GM18873 (cell line): Measurements from ENCODE around the gene PUS1.
"Not testable (repeated sequence)": the region's sequence is repeated elsewhere in the genome, so short reads cannot be mapped to it uniquely, and the experiment has no call there.

Experiments
- ATAC-seq: cut with Tn5 transposase; IDR thresholded peaks from one replicate; pipeline ENCODE4 v1.9.1; 2021; ENCODE audit warnings: mild to moderate bottlenecking, moderate library complexity, moderate number of reproducible peaks; ENCODE audit not compliant: unreplicated experiment, low FRiP score

Gene PUS1

DNA sequence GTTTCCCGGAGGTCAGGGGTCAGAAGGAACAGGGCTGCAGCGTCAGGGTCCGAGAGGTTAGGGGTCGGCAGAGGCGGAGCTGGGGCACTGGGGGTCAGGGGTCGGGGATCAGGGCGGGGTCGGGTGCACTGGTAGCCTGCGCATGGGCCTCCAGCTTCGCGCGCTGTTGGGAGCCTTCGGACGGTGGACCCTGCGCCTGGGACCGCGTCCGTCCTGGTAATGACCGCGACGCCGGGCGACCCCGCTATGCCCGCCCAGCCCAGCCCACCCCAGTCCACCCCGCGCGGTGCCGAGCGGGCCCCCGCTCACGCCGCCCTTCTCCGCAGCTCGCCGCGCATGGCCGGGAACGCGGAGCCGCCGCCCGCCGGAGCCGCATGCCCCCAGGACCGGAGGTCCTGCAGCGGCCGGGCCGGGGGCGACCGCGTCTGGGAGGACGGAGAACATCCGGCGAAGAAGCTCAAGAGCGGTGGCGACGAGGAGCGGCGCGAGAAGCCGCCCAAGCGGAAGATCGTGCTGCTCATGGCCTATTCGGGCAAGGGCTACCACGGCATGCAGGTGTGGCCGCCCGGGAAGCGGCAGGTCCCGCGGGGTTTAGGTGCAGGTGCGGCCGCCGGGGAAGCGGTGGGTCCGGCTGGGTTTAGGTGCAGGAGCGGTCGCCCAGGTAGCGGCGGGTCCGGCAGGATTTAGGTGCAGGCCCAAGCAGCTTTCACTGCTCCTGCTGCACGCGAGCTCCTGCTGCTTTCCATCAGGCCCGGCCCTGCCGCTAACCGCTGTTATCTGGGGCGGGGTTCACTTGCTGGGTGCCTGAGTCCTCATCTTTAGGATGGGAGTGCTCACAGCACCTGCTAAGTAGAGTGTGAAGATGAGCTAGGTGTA is 743 bp downstream of the PUS1 start:
- ATAC-seq, result peak; percentile 31

DNA sequence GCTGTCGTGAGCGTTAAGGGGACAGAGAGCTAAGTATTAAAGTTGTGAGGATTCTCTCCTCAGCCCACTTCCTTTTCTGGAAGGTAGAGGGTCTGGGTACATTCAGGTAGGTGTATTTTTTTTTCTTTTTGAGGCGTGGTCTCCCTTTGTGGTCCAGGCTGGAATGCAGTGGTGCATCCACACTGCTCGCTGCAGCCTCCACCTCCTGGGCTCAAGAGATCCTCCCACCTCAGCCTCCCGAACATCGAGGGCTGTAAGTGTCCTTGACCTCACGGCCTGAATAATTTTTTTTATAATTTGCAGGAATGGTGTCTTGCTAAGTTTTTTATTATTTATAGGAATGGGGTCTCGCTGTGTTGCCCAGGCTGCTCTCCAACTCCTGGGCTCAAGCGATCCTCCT is 1.4 kb downstream of the PUS1 start:
- no peak for ATAC-seq

DNA sequence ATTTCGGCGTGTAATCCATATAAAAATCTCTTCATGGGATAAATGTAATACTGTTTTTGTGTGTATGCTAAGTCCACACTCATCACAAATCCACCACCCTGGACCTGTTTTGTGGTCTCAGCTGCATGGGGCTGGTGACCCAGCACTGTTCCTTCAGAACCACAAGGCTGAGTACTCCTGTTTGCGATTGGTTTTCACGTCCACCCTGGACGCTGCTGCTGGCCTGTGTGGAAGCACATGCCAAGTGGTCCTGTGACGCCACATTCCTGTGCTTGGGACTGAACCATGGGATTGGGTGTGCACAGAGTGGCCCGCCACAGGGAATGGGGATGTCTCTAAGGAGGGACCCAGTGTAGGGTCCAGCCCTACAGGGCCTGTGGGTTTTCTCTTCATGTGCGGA is 4.3 kb downstream of the PUS1 start:
- ATAC-seq, result no peak

DNA sequence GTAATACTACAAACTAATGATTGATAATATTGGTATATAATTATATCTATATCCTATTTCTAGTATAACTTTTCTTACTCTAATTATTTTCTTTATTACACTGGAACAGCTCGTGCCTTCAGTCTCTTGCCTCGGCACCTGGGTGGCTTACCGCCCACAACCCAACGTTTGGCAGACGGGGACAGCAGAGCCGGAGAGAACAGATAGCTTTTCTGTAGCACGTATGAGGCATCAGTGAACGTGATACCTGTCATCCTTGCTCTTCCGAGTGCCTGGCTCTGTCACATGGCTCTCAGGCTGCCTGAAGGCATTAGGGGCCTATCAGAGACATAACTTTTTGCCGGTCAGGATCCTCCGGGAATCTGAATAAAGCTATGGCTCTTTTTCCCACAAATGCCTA is 5.5 kb downstream of the PUS1 start:
- ATAC-seq, result no peak

DNA sequence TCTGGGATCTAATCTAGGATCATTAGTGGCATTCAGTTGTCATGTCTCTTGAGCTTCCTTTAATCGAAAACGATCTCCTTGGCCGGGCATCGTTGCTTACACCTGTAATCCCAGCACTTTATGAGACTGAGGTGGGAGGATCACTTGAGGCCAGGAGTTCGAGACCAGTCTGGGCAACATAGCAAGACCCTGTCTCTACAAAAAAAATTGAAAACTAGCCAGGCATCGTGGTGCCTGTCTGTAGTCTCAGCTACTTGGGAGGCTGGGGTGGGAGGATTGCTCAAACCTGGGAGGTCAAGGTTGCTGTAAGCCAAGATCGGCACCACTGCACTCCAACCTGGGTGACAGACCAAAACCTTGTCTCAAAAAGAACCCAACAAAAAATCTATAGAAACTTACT is 9.0 kb downstream of the PUS1 start:
- no peak for ATAC-seq

DNA sequence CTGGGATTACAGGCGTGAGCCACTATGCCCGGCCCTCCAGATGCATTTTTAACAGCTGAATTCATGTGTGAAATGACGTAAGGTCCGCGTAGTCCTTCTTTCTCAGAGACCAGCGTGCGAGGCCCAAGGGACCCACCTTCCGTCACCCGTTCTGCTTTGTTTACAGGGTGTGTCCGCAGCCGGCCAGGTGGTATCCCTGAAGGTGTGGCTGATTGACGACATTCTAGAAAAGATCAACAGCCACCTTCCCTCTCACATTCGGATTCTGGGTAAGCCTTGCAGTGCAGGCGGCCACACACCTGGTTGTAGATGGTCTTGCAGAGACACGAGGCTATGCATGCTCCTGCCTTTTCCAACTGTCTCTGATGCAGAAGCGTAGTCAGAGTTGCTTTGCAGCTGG is 9.9 kb downstream of the PUS1 start:
- ATAC-seq, result no peak

DNA sequence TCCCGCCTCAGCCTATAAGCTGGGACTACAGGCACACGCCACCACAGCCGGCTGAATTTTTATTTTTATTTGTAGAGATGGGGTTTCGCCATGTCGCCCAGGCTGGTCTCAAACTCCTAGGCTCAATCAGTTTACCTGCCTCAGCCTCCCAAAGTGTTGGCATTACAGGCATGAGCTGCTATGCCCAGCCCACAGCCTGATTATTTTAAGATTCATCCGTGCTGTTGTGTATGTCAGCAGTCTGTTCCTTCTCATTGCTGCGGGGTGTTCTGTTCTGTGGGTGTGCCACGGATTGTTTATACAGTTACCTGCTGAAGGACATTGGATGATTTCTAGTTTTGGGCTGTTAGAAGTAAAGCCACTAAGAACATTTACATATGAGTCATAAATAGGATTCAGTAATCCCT is 11.1 kb downstream of the PUS1 start:
- ATAC-seq, result no peak

DNA sequence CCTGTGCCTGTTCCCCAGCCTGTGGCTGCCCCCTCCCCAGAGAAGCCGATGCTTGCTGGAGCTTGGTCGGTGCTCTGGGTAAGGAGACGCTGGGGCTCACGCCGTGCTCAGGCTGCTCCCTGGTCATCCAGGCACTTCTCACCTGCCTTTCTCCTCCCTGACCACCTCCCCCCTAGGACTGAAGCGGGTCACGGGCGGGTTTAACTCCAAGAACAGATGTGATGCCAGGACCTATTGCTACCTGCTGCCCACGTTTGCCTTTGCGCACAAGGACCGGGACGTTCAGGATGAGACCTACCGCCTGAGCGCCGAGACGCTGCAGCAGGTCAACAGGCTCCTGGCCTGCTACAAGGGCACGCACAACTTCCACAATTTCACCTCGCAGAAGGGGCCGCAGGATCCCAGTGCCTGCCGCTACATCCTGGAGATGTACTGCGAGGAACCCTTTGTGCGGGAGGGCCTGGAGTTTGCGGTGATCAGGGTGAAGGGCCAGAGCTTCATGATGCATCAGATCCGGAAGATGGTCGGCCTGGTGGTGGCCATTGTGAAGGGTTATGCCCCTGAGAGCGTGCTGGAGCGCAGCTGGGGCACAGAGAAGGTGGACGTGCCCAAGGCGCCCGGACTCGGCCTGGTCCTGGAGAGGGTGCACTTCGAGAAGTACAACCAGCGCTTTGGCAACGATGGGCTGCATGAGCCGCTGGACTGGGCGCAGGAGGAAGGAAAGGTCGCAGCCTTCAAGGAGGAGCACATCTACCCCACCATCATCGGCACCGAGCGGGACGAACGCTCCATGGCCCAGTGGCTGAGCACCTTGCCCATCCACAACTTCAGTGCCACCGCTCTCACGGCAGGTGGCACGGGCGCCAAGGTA is 12.3 kb downstream of the PUS1 start:
- no peak for ATAC-seq

DNA sequence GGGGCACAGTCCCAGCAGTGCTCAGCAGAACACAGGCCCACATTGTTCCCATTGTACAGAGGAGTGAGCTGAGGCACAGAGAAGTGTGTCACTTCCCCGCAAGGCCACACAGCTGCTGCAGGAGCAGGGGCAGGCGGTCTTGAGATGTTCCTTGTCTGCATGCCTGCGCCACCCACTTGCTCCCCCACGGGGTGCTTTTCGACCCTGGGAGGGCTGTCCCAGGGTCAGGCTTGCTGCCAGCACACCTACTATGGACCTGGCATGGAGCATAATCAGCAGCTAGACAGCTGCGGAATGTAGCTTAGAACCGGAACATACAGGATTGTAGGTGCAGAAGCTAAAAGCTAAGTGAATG is 12.9 kb downstream of the PUS1 start:
- ATAC-seq, result no peak

DNA sequence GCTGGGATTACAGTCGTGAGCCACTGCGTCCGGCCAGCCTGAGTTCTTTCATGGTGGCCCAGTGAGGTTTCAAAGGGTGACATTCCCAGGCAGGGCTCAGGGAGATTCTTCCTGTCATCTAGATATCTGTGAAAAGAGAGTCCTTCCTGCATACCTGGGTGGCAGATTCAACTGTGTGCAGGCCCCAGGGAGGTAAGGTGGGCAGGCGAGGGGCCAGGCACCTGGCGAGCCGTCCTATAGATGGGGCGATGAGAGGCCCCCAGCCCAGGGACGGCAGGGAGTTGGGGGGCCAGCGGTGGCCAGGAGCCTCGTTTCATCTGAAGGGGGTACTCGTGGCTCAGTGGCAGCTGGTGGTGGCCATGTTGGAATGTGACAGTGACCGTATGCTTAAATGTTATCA is 13.6 kb downstream of the PUS1 start:
- ATAC-seq, result no peak

DNA sequence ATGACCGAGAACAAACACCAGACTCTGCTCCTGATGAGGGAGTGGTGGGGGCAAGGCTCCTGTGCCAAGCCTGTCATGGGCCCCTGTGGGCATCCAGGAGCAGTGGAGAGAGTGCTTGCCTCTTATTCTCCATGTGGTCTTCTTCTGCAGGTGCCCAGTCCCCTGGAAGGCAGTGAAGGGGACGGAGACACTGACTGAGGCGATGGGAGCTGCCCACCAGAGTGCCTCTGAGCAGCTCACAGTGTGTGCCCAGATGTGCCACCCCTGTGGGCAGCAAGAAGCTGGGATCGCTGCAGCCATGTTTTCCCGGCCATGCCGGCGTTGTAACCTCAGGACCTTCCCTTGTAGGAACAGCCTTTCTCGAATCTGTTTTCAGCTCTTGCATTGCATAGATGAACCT is 14.3 kb downstream of the PUS1 start:
- no peak for ATAC-seq

DNA sequence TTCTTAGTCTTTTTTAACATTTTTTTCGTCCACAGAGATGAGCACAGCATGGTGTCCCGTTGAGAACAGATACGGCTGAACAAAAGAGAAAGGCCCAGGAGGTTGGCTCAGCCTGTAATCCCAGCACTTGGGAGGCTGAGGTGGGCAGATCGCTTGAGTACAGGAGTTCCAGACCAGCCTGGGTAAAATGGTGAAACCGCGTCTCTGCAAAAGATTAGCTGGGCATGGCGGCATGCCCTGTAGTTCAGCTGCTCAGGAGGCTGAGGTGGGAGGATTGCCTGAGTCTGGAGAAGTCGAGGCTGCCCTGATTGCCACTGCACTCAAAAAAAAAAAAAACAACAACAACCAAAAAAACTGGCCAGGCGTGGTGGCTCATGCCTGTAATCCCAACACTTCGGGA is 14.8 kb downstream of the PUS1 start:
- no peak for ATAC-seq

DNA sequence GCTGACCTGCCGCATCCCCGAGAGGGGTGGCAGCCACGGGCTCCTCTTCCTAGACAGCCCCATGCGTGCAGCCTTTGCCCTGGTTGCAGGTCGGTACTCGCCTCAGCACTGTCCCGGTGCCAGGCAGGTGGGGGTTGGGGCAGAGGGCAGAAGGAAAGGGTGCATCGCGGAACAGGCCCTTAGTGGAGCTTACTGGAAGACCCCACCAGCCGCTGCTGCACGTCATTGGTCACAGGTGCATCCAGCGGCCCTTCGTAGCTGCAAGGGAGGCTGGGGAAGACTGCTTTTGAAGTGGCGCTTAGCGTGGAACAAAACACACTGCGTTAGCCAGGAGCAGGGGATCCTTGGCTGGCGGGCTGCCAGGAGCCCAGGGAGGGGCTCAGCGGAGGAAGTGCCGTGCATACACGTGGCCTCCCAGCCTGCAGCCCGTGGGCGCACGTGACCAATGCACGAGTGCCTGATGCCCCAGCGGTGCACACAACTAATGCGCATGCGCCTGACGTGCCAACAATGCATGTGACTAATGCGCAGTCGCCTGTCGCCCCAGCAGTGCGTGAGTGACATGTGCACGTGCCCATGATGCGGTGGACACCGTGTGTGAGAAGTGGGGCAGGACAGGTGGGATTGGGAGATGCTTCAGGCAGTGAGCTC is 15.7 kb downstream of the PUS1 start:
- no peak for ATAC-seq

DNA sequence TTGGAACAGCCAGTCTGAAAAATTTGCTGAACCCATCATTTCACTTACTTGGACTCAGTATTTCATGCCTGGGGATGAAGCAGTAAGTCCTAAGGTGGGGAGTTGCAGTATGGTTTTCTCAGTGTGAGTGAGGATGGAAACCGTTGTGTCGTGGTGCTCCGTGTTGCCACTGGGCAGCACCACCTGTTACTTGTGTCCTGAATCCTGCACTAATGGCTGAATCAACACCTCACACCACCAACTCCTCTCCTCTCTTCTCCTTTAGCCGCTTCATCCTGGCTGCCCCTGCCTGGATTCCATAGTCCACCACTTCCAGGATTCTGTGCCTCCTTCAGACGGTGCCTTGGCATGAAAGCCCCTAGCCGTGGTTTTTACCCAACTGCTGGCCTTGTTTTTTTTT is 17.7 kb downstream of the PUS1 start:
- no peak for ATAC-seq

DNA sequence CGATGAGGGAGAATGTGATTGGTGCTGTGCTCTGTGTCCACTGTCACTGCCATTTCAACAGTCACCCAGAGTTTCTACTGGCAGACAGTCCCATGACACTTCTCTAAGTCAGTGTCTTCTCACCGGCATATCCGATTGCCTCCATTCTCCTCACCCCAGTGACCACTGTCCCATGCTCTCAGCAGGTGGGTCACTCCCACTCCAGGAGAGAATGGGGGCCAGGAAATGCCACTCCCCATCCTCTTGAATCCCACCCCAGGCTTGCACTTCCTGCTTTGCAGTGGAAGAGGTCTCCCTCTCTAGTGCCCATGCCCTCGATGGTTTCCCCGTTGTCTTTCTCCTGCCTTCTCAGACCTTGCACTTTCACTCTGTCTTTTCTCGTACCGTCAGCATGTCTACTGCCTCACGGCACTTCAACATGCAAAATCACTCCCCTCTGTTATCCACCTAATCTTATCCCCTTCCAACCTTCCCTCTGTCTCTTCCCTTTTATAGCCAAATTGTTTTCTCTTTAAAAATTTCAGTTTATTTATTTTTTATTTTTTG is 18.5 kb downstream of the PUS1 start:
- no peak for ATAC-seq

DNA sequence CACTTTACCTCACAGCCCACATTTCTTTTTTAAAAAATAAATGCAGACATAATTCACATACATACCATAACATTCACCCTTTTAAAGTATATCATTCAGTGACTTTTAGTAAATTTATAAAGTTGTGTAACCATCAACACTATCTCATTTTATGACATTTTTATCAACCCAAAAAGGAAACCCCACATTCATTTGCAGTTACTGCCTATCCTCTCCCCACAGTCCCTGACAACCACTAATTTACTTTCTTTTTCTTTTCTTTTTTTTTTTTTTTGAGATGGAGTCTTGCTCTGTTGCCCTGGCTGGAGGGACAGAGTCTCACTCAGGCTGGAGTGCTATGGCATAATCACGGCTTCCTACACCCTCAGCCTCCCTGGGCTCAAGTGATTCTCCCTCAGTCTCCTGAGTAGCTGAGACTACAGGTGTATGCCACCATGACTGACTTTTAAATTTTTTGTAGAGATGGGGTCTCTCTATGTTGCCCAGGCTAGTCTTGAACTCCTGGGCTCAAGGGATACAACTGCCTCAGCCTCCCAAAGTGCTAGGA is 19.2 kb downstream of the PUS1 start:
- no peak for ATAC-seq

DNA sequence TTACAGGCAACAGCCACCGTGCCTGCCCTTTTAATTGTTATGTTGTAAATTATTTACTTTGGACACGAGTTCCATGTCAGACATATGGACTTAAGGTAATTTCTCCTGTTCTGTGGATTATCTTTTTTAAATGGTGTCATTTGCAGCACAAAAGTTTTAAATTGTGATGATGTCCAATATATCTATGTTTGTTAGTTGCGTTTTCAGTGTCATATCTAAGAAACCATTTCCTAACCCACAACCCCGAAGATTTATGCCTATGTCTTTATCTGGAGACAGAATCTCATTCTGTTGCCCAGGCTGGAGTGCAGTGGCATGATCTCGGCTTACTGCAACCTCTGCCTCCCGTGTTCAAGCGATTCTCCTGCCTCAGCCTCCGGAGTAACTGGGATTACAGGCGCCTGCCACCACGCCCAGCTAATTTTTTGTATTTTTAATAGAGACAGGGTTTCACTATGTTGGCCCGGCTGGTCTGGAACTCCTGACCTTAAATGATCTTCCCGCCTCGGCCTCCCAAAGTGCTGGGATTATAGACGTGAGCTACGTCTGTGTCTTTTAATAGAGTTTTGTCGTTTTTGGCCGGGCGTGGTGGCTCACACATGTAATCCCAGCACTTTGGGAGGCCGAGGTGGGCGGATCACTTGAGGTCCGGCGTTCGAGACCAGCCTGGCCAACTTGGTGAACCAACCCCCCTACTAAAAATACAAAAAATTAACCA is 19.8 kb downstream of the PUS1 start:
- ATAC-seq, result not testable (repeated sequence)

DNA sequence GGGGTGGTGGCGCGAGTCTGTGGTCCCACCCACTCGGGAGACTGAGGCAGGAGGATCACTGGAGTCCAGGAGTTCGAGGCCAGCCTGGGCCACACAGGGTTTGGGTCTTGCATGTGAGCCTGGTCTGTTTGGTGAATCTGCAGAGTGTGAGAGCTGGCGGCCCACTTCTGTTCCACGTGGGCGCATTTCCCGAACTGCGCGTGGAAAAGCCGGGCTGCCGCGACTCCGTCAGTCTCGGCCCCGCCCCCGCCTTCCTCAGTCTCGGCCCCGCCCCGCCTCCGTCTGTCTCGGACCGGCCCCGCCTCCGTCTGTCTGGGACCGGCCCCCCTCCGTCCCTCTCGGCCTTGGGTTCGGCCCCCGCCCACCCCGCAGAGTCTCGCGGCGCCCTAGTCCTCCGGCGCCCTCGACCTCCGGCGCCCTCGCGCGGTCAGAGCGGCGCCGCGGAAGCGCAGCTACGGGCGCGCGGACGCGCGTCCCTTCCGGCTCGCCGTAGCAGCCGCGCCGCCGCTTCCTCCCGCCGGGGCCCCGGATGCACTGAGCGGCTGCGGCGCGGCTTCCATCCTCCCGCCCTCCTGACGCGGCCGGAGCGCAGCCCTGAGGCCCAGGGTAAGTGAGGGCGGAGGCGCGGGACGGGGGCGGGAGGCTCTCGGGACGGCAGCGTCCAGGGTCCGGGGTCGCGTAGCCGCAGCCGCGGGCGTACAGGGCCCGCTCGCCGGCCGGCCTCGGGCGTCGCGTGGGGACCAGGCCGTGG is 20.5 kb downstream of the PUS1 start, which contains the start of gene EP400:
EP400 (plus strand) TSS at position 512 of the 751 bp plus-strand sequence. CDS start 10,678 bp downstream, outside the sequence.
- peak; percentile 47 for ATAC-seq
